ENCODE measurements around the gene SLC49A3.

The SLC49A3 gene

DNA sequence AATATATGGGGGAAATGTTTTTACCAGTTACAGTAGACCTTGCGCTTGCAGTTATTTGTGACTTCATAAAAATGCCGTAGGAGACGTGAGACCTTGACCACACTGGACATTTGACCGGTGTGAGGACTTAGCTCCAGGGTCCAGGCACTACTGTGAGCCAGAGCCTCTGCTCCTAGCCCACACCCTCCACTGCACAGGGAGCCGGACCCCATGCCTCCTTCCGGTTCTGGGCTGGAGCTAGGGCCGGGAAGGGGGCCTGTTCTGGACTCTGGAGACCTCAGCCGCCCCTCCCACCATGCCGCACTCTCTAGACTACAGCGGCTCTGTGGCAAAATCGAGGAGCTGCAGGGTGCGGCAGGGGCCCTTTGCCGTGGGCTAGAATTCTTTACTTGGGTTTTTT is 22.0 kb upstream of the SLC49A3 start:
- peaks cover 43% of the 10 kb centered on the region for H3K36me3 ChIP-seq (ENCODE audit: insufficient read depth, low read length)
- H3K9me3 ChIP-seq (ENCODE audit: insufficient read depth, low read length, severe bottlenecking) = no peaks in the 10 kb centered on the region
- H3K79me2 ChIP-seq (ENCODE audit: insufficient read depth, low read length) = peaks cover 92% of the 10 kb centered on the region
- no peak overlapping the region for H3K4me3 ChIP-seq (ENCODE audit: low read depth in 1 of 2, low read length in 2 of 2)
- H2AFZ ChIP-seq (ENCODE audit: low read depth, low read length) = no peak overlapping the region
- no peak overlapping the region for H3K27ac ChIP-seq (ENCODE audit: low read length)
- no peak overlapping the region for H3K9ac ChIP-seq (ENCODE audit: low read depth, low read length)
- peaks cover 71% of the 10 kb centered on the region for H4K20me1 ChIP-seq (ENCODE audit: insufficient read depth, low read length)
- ATAC-seq (ENCODE audit: insufficient read depth, low read depth) (no peak), DNase-seq (no peak)
- TF ChIP-seq, protein P1, sequence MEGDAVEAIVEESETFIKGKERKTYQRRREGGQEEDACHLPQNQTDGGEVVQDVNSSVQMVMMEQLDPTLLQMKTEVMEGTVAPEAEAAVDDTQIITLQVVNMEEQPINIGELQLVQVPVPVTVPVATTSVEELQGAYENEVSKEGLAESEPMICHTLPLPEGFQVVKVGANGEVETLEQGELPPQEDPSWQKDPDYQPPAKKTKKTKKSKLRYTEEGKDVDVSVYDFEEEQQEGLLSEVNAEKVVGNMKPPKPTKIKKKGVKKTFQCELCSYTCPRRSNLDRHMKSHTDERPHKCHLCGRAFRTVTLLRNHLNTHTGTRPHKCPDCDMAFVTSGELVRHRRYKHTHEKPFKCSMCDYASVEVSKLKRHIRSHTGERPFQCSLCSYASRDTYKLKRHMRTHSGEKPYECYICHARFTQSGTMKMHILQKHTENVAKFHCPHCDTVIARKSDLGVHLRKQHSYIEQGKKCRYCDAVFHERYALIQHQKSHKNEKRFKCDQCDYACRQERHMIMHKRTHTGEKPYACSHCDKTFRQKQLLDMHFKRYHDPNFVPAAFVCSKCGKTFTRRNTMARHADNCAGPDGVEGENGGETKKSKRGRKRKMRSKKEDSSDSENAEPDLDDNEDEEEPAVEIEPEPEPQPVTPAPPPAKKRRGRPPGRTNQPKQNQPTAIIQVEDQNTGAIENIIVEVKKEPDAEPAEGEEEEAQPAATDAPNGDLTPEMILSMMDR (IDR thresholded peaks at IDR 0.05; ENCODE audit: borderline replicate concordance, extremely low read depth, low read length, poor library complexity, severe bottlenecking) = no peak
- TF ChIP-seq EZH2 (IDR thresholded peaks at IDR 0.05; ENCODE audit: borderline replicate concordance, low read depth, low read length, severe bottlenecking) = no peak
- peaks cover 36% of the 10 kb centered on the region for H3K4me1 ChIP-seq (ENCODE audit: insufficient read depth, low read length)
- H3K4me2 ChIP-seq (ENCODE audit: insufficient read depth, low read length) = 0 out of 2 replicates have a peak overlapping the region, but pooled peaks have one; percentile 4
- no peaks in the 10 kb centered on the region for H3K27me3 ChIP-seq (ENCODE audit: insufficient read depth, low read length, poor library complexity)

DNA sequence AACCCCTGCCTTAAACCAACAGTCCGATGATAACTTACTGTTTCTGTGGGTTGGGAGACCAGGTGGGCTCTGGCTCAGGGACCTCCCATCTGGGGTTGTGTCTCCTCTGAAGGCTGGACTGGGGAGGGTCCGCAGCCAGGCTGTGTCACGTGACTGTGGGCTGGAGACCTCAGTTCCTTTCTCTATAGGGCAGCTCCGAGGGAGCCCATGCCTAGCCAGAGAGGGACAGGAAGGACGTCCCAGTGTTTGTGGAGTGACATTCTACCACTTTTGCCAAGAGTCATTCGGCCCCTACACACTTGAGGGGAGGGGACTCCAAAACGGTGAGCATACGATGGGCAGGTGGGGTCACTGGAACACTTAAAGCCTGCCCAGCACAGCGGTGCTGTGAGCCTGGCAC is 21.2 kb upstream of the SLC49A3 start:
- Histone ChIP-seq H3K4me1 (ENCODE audit: insufficient read depth, low read length) (peaks cover 39% of the 10 kb centered on the region), H3K9ac (ENCODE audit: low read depth, low read length) (no peak overlapping the region), H3K27me3 (ENCODE audit: insufficient read depth, low read length, poor library complexity) (no peaks in the 10 kb centered on the region), H2AFZ (ENCODE audit: low read depth, low read length) (no peak overlapping the region), H3K4me3 (ENCODE audit: low read depth in 1 of 2, low read length in 2 of 2) (no peak overlapping the region), H3K79me2 (ENCODE audit: insufficient read depth, low read length) (peaks cover 90% of the 10 kb centered on the region), H3K9me3 (ENCODE audit: insufficient read depth, low read length, severe bottlenecking) (no peaks in the 10 kb centered on the region), H3K27ac (ENCODE audit: low read length) (no peak overlapping the region), H3K36me3 (ENCODE audit: insufficient read depth, low read length) (peaks cover 45% of the 10 kb centered on the region), H4K20me1 (ENCODE audit: insufficient read depth, low read length) (peaks cover 68% of the 10 kb centered on the region), H3K4me2 (ENCODE audit: insufficient read depth, low read length) (peak overlapping the region; percentile 63; the same call in 1 of the 2 replicates)
- DNase-seq = no peak
- ATAC-seq (ENCODE audit: insufficient read depth, low read depth) = no peak
- TF ChIP-seq, protein P1 (IDR thresholded peaks at IDR 0.05; ENCODE audit: borderline replicate concordance, extremely low read depth, low read length, poor library complexity, severe bottlenecking) = no peak
- no peak for TF ChIP-seq EZH2 (IDR thresholded peaks at IDR 0.05; ENCODE audit: borderline replicate concordance, low read depth, low read length, severe bottlenecking)

DNA sequence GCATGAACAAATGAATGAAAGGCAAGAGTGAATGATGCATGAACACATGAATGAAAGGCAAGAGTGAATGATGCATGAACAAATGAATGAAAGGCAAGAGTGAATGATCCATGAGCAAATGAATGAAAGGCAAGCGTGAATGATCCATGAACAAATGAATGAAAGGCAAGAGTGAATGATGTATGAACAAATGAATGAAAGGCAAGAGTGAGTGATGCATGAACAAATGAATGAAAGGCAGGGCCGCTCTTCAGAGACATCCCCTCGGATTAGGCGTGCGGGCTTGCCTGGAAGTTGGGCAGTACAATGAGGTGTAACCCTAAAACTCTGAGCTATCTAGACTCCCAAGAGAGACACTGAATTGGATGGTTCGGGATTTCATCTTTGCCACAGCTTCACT is 20.4 kb upstream of the SLC49A3 start:
- no peak overlapping the region for H3K4me3 ChIP-seq (ENCODE audit: low read depth in 1 of 2, low read length in 2 of 2)
- peaks cover 41% of the 10 kb centered on the region for H3K36me3 ChIP-seq (ENCODE audit: insufficient read depth, low read length)
- TF ChIP-seq, protein P1 (IDR thresholded peaks at IDR 0.05; ENCODE audit: borderline replicate concordance, extremely low read depth, low read length, poor library complexity, severe bottlenecking) = no peak
- no peak for TF ChIP-seq EZH2 (IDR thresholded peaks at IDR 0.05; ENCODE audit: borderline replicate concordance, low read depth, low read length, severe bottlenecking)
- no peak for ATAC-seq (ENCODE audit: insufficient read depth, low read depth)
- H3K4me2 ChIP-seq (ENCODE audit: insufficient read depth, low read length) = peak overlapping the region; percentile 63; the same call in 1 of the 2 replicates
- no peak overlapping the region for H2AFZ ChIP-seq (ENCODE audit: low read depth, low read length)
- H3K27ac ChIP-seq (ENCODE audit: low read length) = no peak overlapping the region
- H3K27me3 ChIP-seq (ENCODE audit: insufficient read depth, low read length, poor library complexity) = no peaks in the 10 kb centered on the region
- H3K4me1 ChIP-seq (ENCODE audit: insufficient read depth, low read length) = peaks cover 43% of the 10 kb centered on the region
- no peak overlapping the region for H3K9ac ChIP-seq (ENCODE audit: low read depth, low read length)
- no peak for DNase-seq
- H3K9me3 ChIP-seq (ENCODE audit: insufficient read depth, low read length, severe bottlenecking) = no peaks in the 10 kb centered on the region
- H3K79me2 ChIP-seq (ENCODE audit: insufficient read depth, low read length) = peaks cover 82% of the 10 kb centered on the region
- H4K20me1 ChIP-seq (ENCODE audit: insufficient read depth, low read length) = peaks cover 60% of the 10 kb centered on the region

DNA sequence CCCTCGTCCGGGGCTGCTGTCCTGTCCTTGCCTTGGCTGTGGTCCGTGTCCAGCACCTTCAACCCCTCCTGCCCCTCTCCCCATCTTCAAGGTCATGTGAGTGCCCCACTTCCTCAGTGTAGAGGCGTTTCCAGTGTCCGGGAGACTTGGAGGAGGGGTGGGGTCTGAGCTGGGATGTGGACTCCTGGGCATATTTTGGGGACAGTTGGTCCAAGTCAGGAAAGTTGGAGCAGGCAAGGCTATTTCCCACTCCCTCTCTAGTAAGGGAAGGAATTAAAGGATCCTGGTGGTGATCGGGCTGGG is 19.6 kb upstream of the SLC49A3 start:
- TF ChIP-seq EZH2 (IDR thresholded peaks at IDR 0.05; ENCODE audit: borderline replicate concordance, low read depth, low read length, severe bottlenecking) = no peak
- TF ChIP-seq, protein P1 (IDR thresholded peaks at IDR 0.05; ENCODE audit: borderline replicate concordance, extremely low read depth, low read length, poor library complexity, severe bottlenecking) = no peak
- peak overlapping the region; percentile 19; the same call in 1 of the 2 replicates for H3K27ac ChIP-seq (ENCODE audit: low read length)
- H2AFZ ChIP-seq (ENCODE audit: low read depth, low read length) = no peak overlapping the region
- H3K9ac ChIP-seq (ENCODE audit: low read depth, low read length) = peak overlapping the region; percentile 20; the same call in 1 of the 2 replicates
- no peaks in the 10 kb centered on the region for H3K27me3 ChIP-seq (ENCODE audit: insufficient read depth, low read length, poor library complexity)
- H3K9me3 ChIP-seq (ENCODE audit: insufficient read depth, low read length, severe bottlenecking) = no peaks in the 10 kb centered on the region
- H4K20me1 ChIP-seq (ENCODE audit: insufficient read depth, low read length) = peaks cover 53% of the 10 kb centered on the region
- DNase-seq (no peak), ATAC-seq (ENCODE audit: insufficient read depth, low read depth) (no peak)
- peak overlapping the region in 1 of 2 experiments; percentile 40; a peak in 2 of 4 replicates for H3K4me3 ChIP-seq (ENCODE audit: low read depth in 1 of 2, low read length in 2 of 2)
- H3K79me2 ChIP-seq (ENCODE audit: insufficient read depth, low read length) = peaks cover 75% of the 10 kb centered on the region
- H3K36me3 ChIP-seq (ENCODE audit: insufficient read depth, low read length) = peaks cover 33% of the 10 kb centered on the region
- peak overlapping the region; percentile 63 for H3K4me2 ChIP-seq (ENCODE audit: insufficient read depth, low read length)
- H3K4me1 ChIP-seq (ENCODE audit: insufficient read depth, low read length) = peaks cover 43% of the 10 kb centered on the region
